GM19455 (cell line): Measurements from ENCODE around the gene TSPAN9.

Experiments used
- ATAC-seq: cut with Tn5 transposase; IDR thresholded peaks from one replicate; pipeline ENCODE4 v1.9.1; 2021; ENCODE audit not compliant: unreplicated experiment

TSPAN9 gene

DNA sequence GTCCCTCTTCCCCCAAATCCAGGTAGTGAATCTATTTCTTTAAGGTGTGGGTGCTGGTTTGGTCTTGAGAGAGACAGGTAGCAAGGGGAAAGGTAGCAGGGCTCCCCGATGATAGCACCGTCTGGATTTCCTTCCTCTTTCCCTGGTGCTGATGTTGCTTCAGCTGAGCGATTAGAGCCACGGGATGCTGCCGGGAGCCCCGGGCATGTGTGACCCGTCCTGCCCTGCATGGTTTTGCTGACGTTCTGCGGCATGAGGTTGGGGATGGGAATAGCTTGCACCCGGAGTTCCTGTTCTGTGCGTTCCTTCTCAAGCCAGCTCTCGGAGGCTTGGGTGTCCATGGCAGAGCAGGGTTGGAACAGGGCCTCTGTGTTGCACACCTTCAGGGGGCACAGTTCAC is 107.3 kb downstream of the TSPAN9 start:
- ATAC-seq, result no peak

DNA sequence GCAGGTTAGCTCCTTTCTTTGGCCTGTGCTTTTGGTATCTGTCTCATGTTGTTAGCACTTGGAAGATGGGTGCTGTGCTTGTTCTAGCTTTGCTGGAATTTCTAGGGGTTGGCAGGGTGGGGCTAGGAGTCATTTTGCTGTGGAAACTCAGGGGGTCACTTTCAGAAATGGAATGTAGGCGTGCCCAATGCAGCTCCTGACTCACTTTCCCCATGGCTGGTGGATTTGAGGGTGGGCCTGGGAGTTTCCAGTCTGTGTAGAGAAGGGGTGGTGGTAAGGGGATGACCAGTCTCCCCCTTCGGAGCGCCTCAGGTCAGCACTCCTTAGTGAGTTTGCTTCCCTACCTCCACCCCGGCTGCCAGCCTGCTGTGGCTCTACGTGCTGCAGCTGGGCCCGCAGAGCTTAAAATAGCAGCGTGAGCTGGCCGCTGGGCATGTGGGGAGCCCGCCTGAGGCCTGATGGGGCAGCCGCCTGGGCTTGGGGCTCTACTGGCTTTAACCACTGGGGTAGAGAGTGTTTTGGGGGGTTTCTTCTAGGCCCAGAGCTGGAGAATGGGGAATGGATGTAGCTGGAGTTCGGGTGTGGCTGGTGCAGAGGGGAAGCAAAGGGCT is 108.2 kb downstream of the TSPAN9 start:
- ATAC-seq, result no peak

DNA sequence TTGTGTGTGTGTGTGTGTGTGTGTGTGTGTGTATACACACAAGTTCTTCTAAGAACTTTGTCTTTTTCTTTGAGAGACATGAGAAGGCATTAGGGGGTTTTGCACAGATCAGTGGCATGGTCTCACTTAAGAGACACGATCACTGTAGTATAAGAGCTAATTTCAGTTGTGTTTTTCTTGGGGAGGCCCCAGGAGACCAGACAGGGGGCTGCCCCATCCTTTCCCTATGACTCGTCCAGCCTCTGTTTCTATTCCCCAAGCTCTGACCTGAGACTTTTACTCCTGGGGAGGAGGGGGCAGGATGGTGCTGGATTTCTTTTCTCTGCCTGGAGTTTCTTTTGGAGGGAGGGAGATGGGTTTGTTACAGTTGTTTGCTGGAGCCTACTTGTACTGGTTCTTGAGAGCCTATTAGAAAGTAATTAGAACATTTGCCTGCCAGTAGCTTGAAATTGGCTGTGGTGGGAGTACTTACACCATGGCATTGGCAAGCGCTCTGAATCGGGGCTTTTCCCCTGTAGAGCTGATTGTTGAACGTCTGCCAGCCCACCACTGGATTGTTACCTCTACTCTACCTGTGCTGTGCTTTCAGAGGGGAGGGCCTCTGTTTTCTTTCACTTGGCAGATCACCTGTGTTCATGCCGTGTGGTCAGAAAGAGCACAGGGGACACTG is 109.5 kb downstream of the TSPAN9 start:
- no peak for ATAC-seq

DNA sequence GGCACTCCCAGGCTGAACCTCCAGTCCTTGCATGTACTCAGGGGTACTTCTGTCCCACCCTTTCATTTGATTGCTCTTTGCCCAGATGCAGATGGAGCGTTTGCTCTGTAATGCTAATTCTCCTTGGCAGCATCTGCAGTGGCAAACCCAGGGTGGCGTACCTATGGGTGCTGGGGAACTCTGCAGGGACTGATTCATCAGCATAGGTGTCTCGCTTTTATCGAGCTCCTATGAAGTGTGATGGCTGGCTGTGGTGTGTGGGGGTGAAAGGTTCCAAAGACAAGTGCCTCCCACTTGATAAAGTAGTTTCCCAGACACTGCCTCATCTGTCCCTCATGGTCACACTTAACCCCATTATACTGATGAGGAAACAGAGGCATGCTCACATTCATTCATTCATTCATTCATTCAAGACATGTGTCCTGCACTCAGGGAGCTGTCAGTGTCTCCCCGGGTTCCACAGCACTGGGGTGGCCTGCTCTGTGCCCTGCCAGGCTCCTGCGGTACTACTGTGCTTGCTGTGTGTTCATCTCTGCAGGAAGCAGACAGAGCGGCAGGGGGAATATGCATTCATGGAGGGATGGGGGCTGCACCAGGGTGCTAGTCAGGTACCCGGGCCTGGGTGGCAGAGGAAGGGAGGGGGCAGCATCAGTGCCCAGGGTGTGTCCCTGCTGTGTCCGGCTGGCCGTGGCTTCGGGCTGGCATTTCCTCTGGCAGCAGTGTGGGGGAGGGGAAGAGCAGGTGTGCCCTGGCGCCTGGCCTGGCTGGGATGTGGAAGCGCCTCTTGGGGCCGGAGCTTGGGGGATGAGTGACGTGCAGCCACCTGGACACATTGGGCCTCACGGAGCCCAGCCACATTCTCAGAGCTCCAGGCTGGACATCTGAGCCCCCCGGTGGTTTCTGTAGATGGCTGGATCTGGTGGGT is 110.9 kb downstream of the TSPAN9 start:
- ATAC-seq, result no peak

DNA sequence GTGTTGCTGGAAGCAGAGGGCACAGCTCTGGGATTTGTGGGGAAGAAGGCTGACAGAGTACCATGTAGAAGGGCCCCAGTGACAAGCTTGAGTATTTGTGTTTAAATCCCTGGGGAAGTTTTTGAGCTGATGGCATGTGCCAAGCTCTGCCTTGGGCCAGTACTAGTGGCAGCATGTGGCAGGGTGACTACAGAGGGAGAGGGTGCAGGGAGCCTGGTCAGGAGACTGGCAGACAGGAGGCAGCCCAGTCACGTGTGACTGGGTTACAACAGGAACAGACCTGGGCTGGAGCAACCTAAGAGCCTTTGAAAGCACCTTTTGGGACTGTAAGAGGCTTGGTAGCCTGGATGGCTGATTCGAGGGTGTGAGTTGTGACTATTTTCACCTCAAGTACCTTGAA is 112.1 kb downstream of the TSPAN9 start:
- ATAC-seq, result no peak

DNA sequence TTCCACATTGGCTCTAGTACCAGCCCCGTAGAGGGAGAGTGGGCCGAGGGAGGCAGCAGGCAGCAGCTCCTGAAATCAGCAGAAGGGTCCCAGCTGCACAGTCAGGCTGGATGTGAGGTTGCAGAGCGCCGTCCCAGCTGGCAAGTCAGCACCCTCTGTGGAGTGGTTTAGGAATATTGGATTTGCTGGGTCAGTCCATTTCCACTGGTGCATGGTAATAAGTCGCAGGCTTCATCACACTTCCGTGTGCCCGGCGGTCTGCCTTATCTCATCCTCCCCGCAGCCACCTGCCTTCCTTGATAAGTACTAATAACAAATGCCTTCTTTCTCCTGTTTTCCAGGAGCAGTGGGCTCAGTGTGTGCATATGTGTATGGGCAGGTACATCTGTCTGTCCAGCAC is 112.9 kb downstream of the TSPAN9 start:
- ATAC-seq, result no peak

DNA sequence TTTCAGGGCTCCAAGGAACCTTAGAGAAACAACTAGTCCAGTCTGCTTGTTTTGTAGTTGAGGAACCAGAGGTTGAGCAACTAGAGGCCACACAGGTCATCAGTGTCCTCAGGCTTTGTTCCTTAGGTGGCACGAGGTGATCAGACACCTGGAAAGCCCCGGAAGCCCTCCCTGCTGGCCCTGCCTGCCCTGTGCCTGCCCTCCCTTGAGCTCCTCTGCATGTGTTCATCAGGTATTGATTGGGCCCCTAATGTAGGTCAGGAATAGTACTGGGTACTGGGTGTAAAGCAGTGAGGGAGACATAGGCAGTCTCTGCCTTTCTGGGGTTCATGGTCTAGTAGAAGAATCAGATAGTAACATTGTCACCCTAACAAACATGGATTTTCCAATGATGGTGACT is 114.3 kb downstream of the TSPAN9 start:
- no peak for ATAC-seq

DNA sequence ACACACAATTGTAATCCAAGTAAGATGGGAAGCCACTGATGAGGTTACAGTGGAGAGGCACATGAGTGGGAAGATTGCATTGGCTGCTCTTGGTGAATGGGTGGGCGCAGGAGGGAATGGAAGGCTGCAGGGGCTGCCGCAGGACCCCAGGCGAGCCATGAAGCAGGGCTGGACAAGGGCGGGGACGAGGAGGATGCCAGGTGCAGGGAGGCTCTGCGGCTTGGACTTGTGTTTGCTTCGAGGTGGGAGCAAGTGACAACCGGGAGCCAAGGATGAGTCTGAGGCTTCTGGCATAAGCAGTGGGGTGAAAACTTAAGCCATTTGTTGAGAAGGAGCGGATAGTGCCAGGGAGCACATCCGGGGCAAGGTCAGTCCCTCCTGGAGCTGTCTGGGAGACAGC is 115.0 kb downstream of the TSPAN9 start:
- no peak for ATAC-seq

DNA sequence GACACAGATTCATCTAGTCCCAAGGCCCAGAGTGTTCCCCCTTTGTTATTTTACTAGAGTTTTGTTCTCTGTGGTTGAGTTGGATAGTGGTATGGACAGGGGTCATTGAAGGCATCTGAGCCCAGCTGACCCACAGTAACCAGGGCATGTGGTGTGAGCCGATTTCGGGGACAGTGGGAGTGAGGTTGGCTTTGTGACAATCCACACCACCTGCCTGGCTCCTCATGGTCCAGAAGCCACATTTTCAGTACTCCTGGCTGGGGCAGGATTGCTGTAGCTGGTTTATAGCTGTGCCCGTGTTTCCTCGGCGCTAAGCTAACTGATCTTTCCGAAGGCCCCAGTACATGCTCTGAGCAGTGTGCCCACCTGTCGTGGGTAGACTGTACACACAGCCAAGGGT is 116.0 kb downstream of the TSPAN9 start:
- ATAC-seq, result no peak

DNA sequence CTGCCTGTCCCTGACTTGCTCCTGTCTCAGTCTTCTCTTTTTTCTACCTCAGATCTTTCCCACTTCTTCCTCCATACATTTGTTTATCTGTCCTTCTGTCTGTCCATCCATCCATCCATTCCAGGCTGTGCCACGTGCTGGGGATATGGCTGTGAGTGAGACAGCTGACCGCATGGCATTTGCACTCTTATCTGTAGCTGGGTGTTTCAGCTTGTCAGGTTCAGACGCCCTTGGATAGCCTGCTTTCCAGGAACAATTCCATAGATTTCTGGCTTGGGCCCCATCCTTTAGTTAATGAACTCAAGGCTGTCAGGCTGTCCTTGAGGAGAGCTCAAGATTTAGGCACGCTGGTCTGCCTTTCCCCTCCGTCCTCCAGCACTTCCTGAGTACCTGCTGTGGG is 116.6 kb downstream of the TSPAN9 start:
- ATAC-seq, result no peak

DNA sequence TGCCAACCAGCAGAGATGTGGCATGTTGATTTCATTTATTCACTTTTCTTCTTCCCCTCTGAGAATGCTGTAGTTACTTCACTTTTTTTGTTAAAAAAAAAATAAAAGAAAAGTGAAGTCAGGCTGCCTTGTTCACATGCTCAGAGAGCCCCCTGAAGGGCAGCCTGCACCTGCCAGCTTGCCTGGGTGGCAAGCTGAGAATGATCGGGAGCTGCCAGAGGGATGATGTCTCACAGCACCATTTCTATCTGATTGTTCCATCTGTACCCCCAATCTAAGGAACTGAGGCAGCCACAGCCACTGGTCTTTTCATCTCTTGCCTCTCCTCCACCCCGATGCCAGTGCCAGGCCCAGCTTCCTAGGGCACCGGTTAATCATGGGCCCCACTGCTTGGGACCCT is 118.2 kb downstream of the TSPAN9 start:
- ATAC-seq, result no peak

DNA sequence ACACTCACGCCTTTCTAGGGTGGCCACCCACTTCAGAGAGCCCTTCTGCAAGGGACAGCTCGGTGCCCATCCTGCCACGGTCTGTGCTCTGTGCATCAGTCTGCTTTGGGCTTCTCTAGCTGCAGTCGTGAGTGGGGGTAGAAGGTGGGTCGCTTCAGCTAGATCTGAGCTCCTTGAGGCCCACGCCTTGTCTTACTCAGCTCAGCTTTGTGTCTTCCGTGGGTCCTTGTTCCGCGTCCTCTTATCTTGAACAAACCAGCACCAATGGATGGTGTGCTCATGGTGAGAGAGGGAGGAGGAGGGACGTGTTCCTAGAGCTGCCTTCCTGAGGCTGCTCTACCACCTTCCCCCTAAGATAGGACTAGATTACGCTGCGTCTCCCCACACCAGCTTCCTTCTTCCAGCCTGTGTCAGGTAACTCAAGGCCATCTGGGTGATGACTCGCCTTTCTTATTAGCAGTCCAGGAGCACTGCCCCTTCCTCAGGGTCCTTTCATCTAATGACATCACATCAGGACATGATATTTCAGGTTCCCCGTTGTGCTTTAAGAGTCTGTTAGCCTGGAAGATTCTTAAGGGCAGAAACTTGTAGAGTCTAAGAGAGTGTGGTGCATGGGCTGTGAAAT is 118.8 kb downstream of the TSPAN9 start:
- ATAC-seq, result no peak

DNA sequence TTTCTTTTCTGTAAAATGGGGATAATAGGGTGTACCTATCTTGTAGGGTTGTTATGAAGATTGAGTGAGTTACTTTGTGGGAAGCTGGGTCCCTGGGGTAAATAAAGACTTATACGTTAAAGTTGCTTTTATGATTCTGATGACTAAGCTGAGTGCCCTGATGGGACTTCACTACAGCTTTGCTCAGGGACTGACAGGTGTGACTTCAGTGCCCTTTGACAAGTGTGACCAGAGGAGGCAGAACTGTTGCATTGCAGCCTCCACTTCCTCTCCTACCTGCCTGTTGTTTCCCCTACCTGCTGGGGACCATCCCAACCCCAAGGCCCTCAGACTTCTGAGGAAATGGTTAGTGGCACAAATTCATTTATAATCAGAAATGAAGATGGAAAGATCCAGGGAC is 119.3 kb downstream of the TSPAN9 start:
- no peak for ATAC-seq

DNA sequence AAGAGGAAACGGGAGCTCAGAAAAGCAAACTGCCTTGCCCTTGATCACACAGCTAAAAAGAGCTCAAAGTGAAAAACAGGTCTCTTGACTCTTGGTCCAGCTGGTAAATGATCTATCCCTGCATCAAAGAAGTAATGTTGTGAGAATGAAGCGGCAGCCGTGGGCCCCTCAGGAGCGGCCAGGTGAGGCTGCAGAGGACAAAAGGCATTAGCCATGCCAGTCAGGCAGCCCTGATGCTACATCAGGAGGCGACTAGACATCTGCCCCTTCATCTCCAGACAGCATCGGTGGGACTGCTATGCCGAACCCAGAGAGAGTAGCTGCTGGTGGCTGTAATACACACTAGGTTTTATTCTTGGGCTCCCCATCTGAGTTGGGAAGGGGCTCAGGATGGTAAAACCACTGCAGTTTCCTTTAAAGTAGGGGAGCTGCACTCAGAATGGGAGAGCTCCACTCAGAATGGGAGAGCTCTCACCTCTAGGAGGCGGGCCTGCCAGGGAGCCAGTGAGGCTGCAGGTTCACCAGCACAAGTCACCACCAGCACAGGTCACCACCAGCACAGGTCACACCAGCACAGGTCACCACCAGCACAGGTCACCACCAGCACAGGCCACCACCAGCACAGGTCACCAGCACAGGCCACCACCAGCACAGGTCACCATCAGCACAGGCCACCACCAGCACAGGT is 120.1 kb downstream of the TSPAN9 start:
- ATAC-seq, result no peak

DNA sequence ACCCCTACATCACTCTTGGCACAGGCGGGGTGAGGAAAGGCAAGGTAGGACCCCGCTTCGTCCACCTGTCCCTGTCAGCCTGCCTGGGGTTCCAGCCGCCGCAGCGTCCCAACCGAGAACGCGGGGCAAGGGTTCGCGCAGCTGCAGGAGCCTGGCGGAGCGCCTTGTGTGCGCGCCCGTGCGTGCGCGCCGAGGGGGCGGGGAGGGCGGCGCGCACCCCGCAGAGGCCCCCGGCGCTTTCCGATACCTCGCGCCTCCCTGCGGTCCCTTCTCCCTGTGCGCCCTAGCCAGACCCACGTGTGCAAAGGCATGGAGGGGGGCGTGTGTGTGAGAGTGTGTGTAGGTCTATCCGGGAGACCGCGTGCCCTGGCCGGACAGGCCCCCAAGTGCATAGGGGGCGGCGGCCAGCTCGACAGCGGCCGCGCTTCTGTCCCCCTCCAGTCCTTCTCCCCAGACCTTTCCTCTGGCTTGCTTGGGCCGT is 122.4 kb downstream of the TSPAN9 start:
- no peak for ATAC-seq

DNA sequence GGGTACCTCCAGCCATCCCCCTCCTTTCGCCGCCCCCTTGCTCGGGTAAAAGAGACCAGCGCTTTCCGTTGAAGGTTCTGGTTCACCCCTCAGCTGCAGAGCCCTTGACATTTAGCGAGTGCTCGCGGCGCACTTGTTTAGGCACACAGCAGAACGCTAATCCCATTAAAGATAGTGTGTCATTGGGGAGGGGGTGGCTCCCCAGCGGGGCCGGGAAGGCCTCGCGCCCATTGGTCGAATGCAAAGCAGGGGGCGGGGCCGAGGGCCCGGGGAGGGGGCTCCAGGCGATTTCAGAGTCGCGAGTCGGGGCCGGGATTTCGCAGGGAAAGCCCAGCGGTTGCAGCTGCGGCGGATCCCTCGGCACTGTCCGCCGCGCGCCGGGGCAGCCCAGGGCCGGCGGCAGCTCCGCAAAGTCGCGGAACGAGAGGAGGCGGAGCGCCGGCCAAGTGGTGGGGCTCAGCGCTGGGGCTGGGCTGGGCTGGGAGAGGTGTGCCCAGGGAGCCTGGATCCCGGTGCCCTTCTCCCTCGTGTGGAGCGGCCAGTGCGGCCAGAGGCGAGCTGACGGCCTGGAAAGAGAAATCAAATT is 122.9 kb downstream of the TSPAN9 start:
- ATAC-seq, result no peak

DNA sequence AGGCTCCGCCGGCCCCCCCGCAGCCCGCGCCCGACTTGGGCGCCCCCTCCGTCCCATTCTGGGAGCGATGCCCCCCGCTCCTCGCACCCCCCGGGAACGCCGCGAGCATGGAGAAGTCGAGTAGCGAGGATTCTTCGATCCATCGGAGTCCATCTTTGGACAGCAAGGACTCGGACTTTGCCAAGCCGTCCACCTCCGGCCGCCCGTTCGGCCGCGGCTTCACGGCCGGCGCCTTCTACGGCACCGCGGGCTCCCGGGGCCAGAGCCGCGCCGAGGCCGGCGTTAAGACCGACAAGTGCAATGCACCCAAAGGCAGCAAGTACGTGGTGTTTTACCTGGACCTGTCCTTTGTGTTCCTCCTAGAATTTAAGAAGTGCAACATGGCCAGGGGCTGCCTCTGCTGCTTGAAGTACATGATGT is 123.6 kb downstream of the TSPAN9 start:
- ATAC-seq, result no peak

DNA sequence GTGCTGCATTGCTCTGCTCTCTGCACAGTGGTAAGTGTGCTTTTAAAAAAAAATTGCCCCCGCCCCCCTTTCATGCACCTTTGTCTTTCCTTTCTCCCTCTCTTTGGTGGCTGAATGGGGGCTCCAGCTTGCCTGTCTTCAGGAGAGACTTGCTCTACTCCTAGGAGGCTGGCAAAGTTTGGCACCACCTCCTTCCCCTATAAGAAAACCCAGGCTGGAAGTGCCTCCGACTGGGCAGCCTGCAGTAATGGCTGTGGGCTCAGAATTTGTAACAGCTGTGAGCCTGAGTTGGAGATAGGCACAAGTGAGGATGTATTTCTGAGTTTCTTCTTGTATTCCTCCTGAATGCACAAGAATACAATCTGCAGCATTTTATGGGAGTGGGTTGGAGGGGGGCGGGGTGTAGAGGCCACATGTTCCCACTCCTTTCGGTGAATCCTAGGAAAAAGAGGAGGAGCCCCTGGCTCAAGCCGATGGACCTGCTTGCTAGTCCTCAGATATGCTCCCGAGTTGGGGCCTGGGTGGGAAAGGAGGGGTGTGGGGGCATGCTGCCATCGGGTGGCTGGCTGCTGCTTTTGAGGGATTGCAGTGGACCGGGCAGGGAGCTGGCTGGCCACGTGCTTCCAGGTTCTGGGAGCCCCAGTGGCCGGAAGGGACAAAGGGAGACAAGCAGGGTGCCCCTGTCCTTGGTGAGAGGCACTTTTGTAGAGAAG is 124.3 kb downstream of the TSPAN9 start:
- no peak for ATAC-seq

DNA sequence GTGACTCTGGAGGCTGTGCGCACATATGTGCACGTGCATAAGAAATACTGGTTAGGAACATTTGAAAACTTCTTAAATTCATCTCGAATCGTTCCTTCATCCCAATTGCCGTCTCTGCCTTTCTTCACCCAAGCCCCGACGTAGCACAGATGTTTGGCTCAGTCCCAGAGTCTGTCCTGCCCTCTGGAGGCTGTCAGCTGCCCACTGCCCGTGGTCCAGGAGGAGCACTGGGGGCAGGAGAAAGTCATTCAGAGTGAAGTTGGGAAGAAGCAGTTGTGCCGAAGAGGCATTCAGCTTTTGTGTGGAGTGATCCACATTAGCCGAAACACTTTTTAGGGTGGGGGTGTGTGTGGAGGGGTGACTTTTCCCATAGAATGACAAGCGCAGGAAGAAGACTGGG is 124.9 kb downstream of the TSPAN9 start:
- no peak for ATAC-seq
